GM12865 (cell line): ENCODE results near the gene STX8.

Experiments
- DNase-seq: peaks from one replicate; pipeline ENCODE4 v3.0.0; 2010; ENCODE audit warnings: low read depth
- H3K4me3 ChIP-seq: 2 replicates; pipeline ENCODE4 v1.5.1; 2011; ENCODE audit warnings: mild to moderate bottlenecking, low read depth, low read length, control low read depth
- CTCF ChIP-seq: IDR thresholded peaks from 2 replicates; pipeline ENCODE4 v1.5.1; 2011; ENCODE audit warnings: low read length, control low read depth, low read depth, inconsistent platforms; ENCODE audit not compliant: insufficient read depth; ENCODE audit errors: missing control alignments

Gene STX8

GRCh38 chr17:9204637-9205329, 370.8 kb downstream of the STX8 start:
- DNase-seq, result peak; percentile 8
- no peak overlapping the region for H3K4me3 ChIP-seq
- TF ChIP-seq CTCF, result no peak

GRCh38 chr17:9203771-9204425, 371.7 kb downstream of the STX8 start:
- H3K4me3 ChIP-seq, result no peak overlapping the region
- no peak for TF ChIP-seq CTCF
- no peak for DNase-seq

- TF ChIP-seq CTCF, result no peak
- no peak overlapping the region for H3K4me3 ChIP-seq
- DNase-seq, result no peak
Observed at GRCh38 chr17:9202532-9202931, 373.1 kb downstream of the STX8 start.

GRCh38 chr17:9200699-9201359, 374.8 kb downstream of the STX8 start:
- no peak overlapping the region for H3K4me3 ChIP-seq
- no peak for TF ChIP-seq CTCF
- peak; percentile 13 for DNase-seq
